M059J (cell line): Measurements from ENCODE around the gene FGD1. TPM values are rescaled to one million over a fixed set of nuclear protein-coding genes. Genes with fewer than 3 reads are reported as not detected.

Source experiments
- DNase-seq: peaks from one replicate; pipeline ENCODE4 v3.0.0-alpha.2; 2012; ENCODE audit warnings: low read depth
- total RNA-seq: library from RNA; depleted of rRNA; stranded (reverse); fragments of >200 nt; shearing (Covaris generic); gene quantifications from 2 replicates; pipeline ENCODE4 v1.2.3, GENCODE V29; 2014; rRNA removed

FGD1 gene
- total RNA-seq, 1 experiment from 2014 or later: 10.4 TPM

DNA sequence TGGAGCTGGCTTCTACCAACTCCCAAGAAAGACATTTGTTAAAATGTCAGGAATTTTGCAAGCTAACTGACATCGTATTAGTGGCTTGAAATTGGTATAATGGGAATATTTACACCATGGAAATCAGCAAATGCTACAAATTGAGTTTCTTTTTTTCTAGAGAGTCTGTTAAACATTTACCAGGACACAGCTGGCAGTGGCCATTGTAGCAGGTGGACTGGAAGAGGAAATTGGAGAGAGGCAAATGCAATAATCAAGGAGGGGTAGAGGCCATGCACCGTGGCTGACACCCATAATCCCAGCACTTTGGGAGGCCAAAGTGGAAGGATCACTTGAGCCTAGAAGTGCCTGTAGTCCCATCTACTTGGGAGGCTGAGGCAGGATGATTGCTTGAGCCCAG is 88.8 kb downstream of the FGD1 start:
- DNase-seq: no peak

GRCh38 chrX:54397113-54397512 is 98.9 kb downstream of the FGD1 start:
- DNase-seq: no peak

Other genes starting within 250 kb of the FGD1 start
- gene WNK3, start 138.2 kb downstream of the FGD1 start, total RNA-seq: 3.1 and 3.6 TPM in 2 replicates
- 38.7 and 41.4 TPM in 2 replicates for gene TSR2, start 55.8 kb downstream of the FGD1 start, total RNA-seq
- gene GNL3L, start 34.0 kb upstream of the FGD1 start, total RNA-seq: 23.7 and 36.3 TPM in 2 replicates